DMS53 (cell line): Measurements from ENCODE around the gene CHST5.
A peak's percentile ranks its signal among the peaks of the same experiment; 100 is the strongest.

Source experiments
- DNase-seq: peaks from one replicate; lab custom pipeline; 2025; lab: John Stamatoyannopoulos, UW

CHST5 gene

DNA sequence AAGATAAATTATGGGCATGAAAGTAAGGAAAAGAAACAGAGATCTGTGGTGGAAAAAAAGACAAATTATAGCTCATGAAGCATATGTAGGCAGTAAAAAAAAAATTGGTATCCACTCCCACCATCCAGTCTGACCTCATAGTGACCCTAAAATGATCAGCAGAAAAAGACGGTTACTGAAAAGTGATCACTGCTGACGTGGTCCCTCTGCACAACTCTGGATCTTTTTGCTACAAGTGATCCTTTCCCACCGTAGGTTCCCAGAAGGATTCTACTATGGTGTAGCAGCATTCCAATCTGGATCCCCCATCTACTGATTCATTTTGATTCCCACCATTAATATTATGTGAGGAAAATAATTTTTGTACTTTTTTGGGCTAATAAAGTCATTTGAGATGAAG is 29.8 kb downstream of the CHST5 start:
- no peak for DNase-seq

DNA sequence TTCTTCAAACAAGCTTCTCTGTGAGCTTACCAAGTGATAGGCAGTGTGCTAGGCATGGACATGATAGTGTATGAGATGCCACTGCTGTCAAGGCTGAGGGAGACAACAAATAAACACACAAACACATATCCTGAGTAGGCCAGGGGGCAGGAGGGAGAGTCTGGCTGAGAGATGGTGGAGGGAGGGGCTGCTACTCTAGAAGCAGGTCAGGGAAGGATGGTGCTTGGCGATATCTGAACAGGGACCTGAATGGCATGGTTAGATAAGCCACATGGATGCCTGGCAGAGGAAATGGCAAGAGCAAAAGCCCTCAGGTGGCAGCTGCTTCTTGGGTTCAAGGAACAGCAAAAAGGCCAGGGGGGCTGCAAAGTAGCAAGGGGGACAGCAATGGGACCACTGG is 32.1 kb downstream of the CHST5 start:
- no peak for DNase-seq

DNA sequence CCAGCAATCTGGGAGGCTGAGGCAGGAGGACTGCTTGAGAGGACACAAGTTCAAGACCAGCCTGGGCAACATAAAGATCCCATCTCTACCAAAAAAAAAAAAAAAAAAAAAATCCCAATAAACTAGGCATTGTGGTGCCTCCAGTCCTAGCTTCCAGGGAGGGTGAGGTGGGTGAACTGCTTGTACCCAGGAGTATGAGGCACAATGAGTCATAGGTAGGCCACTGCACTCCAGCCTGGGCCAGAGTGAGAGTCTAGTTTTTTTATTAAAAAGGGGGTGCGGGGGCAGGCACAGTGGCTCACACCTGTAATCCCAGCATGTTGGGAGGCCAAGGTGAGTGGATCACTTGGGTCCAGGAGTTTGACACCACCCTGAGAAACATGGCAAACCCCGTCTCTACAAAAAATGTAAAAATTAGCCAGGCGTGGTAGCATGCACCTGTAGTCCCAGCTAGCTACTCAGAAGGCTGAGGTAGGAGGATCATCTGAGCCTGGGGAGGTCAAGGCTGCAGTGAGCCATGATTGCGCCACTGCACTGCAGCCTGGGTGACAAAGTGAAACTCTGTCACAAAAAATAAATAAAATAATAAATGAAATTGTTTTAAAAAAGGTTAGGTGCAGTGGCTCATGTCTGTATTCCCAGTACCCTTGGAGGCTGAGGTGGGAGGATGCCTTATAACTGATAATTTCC is 32.8 kb downstream of the CHST5 start:
- no peak for DNase-seq

DNA sequence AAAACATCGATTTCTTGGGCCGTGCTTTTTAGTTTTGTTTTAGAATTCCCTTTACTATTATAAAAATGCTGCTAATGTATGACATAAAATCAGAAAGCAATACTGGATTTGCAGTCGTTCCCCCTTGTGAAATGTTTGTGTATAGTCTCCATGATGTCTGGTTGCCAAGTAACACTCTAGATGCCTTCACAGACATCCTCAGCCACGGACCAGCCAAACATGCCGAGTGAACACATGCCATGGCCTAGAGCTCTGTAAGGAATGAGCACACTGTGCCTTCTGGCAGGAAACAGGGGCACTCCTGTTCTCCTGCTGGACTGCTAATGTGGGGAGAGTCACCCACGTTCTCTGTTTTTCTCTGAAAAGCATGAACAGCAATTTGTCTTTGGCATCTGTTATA is 34.1 kb downstream of the CHST5 start:
- DNase-seq = peak; percentile 27

DNA sequence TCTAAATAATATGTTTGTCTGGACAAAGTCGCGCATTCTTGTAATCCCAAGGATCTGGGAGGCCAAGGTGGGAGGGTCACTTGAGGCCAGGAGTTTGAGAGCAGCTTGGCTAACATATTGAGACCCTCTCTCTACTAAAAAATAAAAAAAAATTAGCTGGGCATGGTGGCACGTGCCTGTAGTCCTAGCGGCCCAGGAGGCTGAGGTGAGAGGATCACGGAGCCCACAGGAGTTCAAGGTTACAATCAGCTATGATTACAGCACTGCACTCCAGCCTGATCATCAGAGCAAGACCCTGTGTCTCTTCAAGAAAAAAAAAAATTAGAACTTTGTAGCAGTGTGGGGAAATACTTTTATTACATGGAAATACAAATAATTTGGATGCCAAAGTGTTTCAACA is 34.5 kb downstream of the CHST5 start:
- DNase-seq = no peak

DNA sequence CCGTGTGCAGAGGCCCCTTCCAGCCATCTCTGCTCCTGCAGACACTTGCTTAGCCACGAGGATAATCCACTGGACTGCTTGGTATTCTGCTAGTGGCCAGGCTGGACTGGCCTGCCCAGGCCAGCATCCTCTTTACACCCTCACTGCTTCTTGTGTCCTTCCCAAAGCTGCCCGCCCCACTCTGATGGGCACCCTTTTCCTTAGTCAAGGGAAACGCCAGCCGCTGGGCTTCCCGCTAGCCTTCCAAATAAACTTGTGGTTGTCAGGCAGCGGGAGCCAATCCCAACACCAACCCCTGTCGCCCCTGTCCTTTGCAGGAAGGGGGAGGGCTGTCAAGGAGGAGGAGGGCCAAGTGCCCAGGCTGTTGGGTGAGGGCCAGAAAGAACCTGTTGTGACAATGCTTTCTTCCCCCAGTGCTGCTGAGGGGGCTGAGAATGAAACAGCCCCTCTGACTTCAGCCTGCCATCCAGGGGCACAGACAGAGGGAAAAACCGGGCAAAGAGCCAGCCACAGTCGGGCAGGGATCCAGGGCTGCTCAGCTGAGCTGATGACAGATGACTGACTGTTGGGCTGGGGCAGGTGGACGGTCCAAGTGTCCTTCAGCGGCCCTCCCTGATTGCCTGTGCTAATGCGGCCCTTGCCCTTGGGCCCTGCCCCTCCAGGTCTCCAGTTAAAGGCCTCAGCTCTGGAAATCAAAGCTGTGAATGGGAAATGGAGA is 37.1 kb downstream of the CHST5 start:
- DNase-seq = peak; percentile 62

DNA sequence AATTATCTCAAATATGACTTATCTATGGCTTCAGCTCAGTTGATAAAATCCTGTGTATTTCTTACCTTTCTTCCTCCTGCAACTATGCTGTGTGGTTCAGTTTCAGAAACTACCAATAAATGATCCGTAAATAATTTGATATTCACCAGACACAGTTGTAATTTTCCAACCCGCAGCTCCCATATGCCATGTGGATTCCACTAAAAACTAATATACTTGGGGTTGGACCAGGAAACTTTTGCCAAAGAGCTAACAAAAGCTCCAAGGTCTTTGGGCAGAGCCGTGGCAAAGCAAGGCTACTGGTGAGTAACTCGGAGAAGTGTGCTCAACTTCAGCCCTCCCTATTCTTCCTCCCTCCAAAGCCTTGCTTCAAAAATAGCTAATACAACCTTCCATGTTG is 38.4 kb downstream of the CHST5 start:
- no peak for DNase-seq

DNA sequence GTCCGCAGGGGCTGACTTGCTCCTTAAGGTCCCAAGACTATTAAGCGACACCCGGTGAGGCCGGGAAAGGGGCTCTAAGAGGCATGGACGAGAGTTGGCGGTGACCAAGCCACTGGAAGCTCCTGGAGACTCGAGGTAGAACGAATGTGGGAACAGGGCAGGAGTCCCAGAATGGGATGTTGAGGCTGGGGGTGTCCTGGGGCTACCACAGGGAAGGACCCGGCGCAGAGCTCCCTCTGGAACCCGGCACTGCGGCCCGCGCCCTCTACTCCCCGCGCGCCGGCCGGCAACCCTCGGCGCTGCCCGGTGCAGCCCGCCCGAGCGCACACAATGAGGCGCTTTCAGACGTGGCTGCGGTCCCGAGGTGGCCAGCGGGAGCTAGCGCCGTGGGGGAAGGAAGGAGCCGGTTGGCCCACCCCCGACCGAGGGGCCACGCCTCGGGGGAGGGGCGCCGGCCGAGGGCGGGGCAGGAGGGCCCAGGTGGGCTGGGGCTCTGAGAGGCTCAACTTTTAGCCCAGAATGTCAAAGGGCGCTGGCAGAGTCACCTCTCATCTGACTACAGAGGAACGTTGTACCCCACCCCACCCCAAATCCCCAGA is 40.7 kb downstream of the CHST5 start, which contains the start of gene CHST6:
Gene CHST6, minus strand, starts transcription at position 366 of the 599 bp plus-strand sequence. CDS start 15,613 bp downstream, outside the sequence.
- DNase-seq = peak; percentile 40

DNA sequence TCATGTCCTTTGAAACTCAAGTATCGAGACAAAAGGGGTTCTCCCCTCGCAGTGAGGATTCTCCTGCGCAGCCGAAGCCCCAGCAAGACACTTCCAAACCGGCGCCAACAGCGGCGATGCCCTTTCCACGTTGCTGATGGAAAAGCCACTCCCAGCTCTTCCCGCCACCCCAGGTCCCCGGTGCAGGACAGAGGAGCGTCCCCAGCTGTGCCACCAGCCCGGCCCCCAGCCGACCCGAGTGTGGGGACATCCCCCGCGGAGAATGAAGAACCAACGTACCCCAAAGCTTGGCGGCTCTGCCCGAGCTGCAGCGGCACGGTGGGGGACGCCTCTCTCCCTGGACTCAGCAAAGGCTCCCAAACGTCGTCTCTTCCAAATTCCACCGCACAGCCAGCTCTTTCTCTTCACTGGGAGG is 41.2 kb downstream of the CHST5 start:
- peak; percentile 8 for DNase-seq

DNA sequence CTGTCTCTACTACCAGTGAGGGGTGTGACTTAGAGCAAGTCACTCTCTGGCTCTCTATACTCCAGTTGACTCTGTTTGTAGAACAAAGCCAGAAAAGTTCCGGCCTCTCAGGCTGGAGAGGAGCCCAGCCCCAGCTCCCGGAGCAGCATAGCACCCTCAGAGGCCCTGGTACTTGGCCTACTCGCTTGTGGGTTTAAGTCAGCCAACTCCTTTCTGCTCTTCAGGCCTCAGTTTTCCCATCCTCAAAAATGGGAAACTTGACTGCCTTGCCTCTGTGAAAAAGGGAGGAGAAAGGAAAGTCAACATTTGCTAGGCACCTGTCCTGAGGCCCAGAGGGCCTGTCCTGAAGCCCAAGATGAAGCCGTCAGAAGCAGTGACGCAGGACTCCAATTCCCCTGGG is 41.7 kb downstream of the CHST5 start:
- no peak for DNase-seq

DNA sequence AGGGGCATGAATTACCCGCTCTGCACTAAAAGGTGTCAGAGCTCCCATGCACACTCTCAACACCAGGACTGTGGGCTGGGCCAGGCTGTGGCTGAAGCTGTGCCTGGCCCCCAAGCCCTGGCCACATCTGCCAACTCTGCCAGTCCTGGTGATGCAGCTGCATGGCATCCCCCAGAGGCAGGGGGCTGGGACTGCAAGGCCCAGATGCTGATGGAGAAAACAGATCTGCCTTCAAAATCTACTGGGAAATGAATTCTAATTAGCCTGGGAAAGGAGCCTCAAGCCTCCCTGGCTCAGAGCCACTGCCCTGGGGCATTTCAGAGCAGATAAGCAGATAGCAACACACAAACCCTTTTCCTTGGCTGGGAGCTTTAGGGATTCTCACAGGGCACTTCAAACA is 44.0 kb downstream of the CHST5 start:
- peak; percentile 17 for DNase-seq

DNA sequence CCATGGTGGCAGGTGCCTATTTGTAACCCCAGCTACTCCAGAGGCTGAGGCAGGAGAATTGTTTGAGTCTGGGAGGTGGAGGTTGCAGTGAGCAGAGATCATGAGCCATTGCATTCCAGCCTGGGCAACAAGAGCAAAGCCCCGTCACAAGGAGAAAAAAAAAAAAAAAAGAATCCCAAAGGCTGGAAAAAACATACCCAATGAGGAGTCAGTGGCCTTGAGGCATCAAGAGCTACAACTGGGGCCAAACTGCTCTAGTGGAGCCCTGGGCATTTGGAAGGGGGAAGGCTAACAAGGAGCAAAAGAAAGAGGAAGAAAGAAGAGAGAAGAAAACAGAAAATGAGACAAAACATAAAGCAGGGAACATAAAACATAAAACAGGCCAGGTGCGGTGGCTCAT is 47.6 kb downstream of the CHST5 start:
- no peak for DNase-seq

DNA sequence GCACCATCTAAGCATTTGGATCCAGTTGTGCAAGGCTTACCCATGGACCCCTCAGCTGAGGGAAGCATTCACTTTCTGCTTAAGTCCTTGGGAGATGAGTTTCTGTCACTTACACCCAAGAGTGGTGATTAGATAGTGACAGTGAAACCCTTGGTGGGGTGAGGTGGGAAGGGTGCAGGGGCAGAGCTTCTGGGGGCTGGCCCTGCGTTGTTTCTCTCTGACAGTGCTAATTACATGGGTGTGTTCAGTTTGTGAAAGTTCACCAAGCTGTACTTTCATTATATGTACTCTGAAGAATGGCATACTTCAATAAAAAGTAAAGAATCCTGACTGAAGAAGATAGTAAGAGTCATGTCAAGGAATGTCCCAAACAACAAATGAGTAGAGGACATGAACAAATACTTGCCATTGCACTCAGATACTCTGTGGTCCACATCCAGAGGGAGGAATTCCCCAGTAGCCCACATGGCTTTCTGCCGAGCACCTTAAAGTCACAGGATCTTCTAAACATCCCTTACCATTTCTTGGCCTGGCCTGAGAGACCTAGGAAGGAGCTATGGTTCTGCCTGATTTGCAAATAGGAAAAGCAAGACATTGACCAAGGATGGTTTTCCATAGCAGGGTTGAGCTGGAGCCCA is 49.1 kb downstream of the CHST5 start:
- no peak for DNase-seq

DNA sequence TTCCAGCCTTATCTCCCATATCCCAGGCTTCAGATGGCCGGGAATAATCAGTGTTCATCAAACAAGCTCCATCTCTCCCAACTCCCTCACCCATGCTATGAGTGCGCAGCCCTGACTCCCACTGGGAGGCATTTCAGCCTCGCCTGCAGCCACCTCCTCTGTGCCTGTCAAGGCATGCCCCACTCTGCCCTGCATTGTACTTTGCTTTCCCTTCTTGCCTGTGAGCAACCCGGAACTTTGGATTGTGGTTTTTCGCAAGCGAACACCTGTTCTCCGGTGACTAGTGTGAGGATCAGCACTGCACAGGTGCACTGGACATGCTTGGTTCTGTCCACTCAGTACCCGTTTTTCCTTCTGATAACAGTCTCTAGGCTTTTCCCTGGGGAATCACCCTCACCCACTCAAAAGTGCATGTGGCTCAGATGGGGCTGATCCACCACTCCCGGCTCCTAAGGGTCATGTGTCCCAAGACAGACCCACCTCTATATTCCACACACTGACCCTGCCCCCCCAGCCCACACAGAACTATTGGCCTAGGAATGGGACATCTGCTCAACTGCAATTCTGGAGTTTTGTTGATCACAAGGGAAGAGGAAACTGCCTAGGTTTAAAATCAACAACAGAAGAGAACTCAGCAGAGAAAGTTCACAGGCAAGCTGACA is 49.8 kb downstream of the CHST5 start:
- DNase-seq = peak; percentile 67

DNA sequence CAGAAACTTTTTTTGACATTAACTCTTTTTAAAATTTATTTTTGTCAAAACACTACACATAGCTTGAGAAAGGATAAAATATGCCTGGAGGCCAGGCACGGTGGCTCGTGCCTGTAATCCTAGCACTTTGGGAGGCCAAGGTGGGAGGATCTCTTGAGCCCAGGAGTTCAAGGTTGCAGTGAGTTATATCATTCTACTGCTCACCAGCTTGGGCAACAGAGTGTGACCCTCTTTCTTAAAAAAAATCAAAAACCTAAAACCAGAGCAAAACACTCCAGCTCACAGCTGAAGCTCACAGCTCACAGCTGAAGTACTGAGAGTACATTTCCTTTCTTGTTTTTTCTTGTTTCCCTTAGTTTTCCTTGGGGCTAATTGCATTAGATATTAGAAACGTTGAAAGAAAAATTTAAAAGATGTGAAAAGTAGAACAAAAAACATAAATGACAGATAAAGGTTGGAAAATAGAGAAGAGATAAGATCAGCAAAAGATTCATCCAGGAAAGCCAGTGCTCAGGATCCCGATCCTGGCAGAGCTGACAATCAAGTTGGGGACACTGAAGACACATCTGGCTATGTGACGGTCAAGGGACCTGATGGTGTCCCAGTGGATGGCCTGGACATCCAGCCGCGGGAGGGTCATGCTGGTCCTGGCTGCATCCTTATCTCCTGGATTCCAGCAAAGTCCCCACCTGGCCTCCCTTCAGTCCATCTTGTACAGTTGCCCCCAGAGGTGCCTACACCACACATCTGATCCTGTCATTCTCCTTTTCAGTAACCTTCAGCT is 50.5 kb downstream of the CHST5 start:
- DNase-seq = no peak

DNA sequence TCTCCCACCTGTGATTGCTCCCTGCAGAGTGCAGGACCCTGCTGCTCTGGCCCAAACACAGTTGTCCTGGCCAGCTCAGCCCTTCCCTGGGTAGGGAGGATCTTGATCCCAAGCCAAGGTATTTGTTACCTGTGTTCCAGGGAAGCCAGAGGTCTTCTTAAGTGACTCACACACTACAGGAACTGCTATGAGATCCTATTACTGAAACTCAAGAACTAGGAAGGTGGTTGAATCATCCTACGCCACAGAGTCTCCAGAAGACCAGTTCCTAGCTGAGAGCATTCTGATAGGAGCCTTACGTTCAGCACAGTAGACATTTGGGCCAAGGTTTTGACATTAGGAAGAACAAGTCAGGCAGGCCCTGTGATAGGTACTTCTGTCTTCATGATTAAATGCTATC is 52.7 kb downstream of the CHST5 start:
- DNase-seq = peak; percentile 32

DNA sequence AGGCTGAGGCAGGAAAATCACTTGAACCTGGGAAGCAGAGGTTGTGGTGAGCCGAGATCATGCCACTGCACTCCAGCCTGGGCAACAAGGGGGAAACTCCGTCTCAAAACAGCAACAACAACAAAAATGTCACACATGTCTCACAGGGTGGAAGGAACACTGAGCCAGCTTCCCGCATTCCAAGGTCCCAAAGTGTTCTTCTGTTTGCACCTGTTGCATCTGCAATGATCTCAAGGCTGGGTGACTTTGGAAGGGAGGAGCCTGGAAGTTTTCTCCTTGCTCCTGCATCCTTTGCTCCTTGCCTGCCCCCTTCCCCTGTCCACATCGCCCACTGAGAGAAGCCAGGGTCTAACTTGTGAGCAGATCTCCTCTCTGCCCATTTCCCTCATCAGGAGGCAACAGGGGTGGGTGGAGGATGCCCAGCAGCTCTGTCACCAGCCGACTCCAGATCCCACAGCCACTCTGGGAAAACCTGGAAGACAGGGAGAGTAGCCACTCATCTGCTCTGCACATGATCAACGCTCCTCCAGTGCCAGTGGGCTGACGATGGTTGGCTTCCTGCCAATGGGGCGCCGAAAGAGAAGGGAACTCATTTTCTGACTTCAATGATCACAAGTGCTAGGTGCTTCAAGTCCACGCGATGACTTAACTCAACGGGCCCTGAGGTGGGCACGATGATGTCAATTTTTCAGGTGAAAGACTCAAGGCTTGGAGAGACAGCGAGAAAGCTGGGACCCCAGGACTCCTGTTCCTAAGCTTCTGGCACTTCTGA is 53.3 kb downstream of the CHST5 start:
- no peak for DNase-seq

DNA sequence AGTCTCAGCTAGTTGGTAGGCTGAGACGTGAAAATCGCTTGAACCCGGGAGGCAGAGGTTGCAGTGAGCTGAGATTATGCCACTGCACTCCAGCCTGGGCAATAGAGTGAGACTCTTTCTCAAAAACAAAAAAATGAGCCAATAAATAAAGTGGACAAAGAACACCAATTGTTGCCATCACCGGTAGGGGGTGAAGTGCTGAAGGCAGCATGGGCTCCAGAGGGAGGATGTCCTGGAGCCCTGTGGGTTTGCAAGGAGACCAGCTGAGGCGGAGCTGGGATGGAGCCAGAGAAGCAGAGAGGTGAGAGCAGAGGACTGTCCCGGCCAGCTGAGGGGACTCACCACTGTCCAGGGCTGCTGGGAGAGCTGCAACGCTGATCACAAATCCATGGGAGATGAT is 54.4 kb downstream of the CHST5 start:
- DNase-seq = no peak

DNA sequence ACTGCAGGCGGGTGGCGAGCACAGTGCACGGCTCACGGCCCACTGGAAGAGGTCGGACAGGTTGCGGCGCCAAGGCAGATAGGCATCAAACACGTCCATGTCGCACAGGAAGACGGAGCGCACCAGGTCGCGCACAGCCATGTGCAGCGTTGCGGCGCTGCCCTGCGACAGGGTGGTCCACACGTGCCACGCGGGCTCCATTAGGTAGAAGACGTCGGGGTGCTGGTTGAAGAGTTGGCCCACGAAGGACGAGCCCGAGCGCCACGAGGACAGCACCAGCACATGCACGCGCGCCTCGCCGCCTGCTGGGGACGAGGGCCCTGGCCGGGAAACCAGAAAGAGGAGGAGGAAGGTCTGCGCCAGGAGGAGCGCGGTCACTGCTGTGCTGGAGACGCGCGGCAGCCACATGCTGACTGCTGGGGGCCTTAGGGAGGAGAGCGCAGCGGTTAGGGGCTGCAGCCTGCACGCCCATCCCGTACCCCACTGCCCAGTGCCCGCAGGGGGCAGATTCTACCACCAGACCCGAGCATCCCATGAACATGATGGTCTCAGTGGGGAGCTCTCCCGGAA is 56.4 kb downstream of the CHST5 start:
- no peak for DNase-seq
